Activated CD4-positive, alpha-beta memory T cell treated with anti-CD3 and anti-CD28 coated beads for 36 hours (primary cell): Measurements from ENCODE around the gene TREML2. TPM values are rescaled to one million over a fixed set of nuclear protein-coding genes. Genes with fewer than 3 reads are reported as not detected.
"Not testable (repeated sequence)": the region's sequence is repeated elsewhere in the genome, so short reads cannot be mapped to it uniquely, and the experiment has no call there.

ENCODE experiments used
- CTCF ChIA-PET: fragments of 350-600 bp; sonication (Branson Sonifier 250); formaldehyde crosslinking; loops from one replicate; lab custom pipeline; 2021; ENCODE audit warnings: antibody characterized with exemption, inconsistent platforms; lab: Charles Lee
- POLR2A ChIA-PET: fragments of 350-600 bp; sonication (Branson Sonifier 250); formaldehyde crosslinking; loops from one replicate; lab custom pipeline; 2021; ENCODE audit warnings: antibody characterized with exemption; lab: Charles Lee
- DNase-seq: peaks from one replicate; pipeline ENCODE4 v3.0.0-alpha.2; 2020
- H3K27ac Mint-ChIP-seq: one replicate; pipeline ENCODE4 v1.8.0; 2021; ENCODE audit warnings: mixed read lengths
- H3K27me3 Mint-ChIP-seq: one replicate; pipeline ENCODE4 v1.8.0; 2021; ENCODE audit warnings: mixed read lengths
- H3K36me3 Mint-ChIP-seq: one replicate; pipeline ENCODE4 v1.8.0; 2021; ENCODE audit warnings: mixed read lengths
- H3K4me1 Mint-ChIP-seq: one replicate; pipeline ENCODE4 v1.8.0; 2021; ENCODE audit warnings: low read depth, mixed read lengths
- H3K4me3 Mint-ChIP-seq: one replicate; pipeline ENCODE4 v1.8.0; 2021; ENCODE audit warnings: mild to moderate bottlenecking, mixed read lengths
- H3K9me3 Mint-ChIP-seq: one replicate; pipeline ENCODE4 v1.8.0; 2021; ENCODE audit warnings: mixed read lengths
- intact Hi-C: fragments of 100-400 bp; cut with micrococcal nuclease; formaldehyde crosslinking; loops from one replicate; pipeline ENCODE4 v1.15.1; 2023
- total RNA-seq, 2 experiments: library from RNA; stranded (reverse); gene quantifications; one replicate each; pipeline ENCODE4 v1.2.3, GENCODE V29; 2021

The TREML2 gene, protein sequence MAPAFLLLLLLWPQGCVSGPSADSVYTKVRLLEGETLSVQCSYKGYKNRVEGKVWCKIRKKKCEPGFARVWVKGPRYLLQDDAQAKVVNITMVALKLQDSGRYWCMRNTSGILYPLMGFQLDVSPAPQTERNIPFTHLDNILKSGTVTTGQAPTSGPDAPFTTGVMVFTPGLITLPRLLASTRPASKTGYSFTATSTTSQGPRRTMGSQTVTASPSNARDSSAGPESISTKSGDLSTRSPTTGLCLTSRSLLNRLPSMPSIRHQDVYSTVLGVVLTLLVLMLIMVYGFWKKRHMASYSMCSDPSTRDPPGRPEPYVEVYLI
- 1 to 10 TPM; 7.4 to 7.5 TPM for total RNA-seq

DNA sequence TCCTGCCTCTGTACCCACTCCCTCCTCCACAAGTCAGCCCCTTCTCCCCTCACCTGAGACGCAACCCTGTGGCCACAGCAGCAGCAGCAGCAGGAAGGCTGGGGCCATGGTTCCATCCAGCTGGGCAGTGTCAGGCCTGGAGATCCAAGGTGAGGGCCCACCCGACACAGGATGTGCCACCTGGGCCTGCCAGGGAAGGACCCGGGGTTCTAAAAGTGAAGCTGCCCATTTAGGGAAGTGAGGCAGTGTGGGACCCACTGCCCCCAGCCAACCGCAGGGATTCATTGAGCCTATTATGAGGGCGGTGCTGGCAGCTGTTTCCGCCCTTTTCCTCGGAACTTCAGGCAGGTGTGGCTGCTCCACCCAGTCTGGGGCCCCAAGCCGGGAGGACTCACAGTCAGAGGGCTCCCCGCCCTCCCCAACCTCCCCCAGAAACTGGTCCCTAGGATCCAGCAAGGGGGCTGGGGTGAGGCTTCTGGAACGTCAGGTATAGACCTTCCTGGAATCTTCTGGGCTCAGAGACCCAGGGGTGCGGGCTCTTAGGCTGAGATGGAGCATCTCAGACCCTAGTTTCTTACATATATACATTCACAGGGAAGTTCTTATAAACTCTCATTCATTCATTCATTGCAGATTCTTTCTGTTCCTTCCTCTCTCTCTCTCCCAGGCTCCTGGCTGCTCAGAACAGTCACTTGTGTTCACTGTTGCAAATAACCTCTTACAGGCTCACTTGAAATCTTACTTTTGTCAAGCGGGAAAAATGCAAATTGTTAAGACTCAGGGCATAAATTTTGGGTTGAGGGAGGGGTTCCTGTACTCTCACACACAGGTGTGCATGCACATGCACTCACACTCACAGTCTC is at the start of gene TREML2:
TSS of gene TREML2 (minus strand) at position 249 of the 863 bp plus-strand sequence. CDS start at position 108, 141 bp downstream.
- peak within 1 kb of the TSS; percentile 69 for H3K4me3 Mint-ChIP-seq

DNA sequence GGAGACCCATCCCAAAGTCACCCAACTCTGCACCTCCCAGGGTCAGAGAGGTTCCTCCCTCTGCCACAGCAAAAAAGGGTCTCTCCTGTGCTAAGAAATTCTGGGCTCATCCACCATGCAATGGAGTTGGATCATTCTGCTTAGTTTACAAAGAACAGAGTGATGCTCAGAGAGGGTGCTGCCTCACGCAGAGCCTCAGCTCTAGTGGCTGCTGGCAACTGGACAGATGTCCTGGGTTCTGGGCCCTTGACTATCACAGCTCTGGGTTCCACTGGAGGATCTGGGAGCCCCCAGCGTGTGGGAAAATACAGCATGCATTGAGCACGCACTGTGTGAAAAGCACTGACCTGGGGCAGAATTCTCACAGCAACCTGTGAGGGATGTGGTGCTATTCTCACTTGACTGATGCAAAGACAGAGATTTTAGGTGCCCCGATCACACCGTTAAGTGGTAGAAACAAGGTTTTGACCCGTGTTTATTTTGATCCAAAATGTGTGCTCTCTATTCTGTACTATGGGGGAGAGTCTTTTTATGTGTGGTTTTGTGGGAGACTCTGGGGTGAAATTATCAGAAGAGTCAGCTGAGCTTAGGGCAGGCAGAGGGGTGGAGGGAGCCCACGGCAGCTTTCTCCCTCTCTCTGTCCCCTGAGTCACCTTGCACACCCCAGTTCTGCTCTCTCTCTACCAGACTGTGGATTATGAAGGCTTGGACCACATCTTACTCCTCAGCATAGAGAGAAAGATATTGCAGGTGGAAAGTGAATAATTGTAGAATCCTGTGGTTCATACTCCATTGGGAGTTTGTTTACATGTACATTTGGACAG is 47.1 kb upstream of the TREML2 start:
- H3K27me3 Mint-ChIP-seq = peaks cover 4% of the 10 kb centered on the region
- H3K4me3 Mint-ChIP-seq = no peak overlapping the region
- DNase-seq = no peak
- H3K27ac Mint-ChIP-seq = no peak overlapping the region
- POLR2A ChIA-PET = no interaction called here
- H3K36me3 Mint-ChIP-seq = no peaks in the 10 kb centered on the region
- peaks cover 3% of the 10 kb centered on the region for H3K4me1 Mint-ChIP-seq
- H3K9me3 Mint-ChIP-seq = peaks cover 2% of the 10 kb centered on the region
- CTCF ChIA-PET = interaction anchor here (0.6 kb wide), 1 partner anchor 67 kb away, joined by 3 read pairs; no protein-coding TSS in a partner anchor
- intact Hi-C loops = no loop called here

More for the DNA sequence above, at the start of gene TREML2:
- Mint-ChIP-seq H3K4me1 (peaks cover 47% of the 10 kb centered on the region), H3K9me3 (no peaks in the 10 kb centered on the region), H3K36me3 (peaks cover 9% of the 10 kb centered on the region), H3K27me3 (no peaks in the 10 kb centered on the region), H3K27ac (peak within 1 kb of the TSS; percentile 95)
- DNase-seq = peak; percentile 66
- ChIA-PET POLR2A (interaction anchor here (0.6 to 1.5 kb wide), 4 partner anchors 13 to 125 kb away, joined by 3 to 4 read pairs (median 3); no protein-coding TSS in a partner anchor), CTCF (interaction anchor here (0.8 to 1.1 kb wide), 5 partner anchors 9 to 106 kb away, joined by 3 to 5 read pairs (median 3); no protein-coding TSS in a partner anchor)
- intact Hi-C loops = loop anchor here (1.0 to 5.0 kb wide), 5 partner anchors 19 to 129 kb away; partner anchors contain the start of genes NFYA and OARD1

DNA sequence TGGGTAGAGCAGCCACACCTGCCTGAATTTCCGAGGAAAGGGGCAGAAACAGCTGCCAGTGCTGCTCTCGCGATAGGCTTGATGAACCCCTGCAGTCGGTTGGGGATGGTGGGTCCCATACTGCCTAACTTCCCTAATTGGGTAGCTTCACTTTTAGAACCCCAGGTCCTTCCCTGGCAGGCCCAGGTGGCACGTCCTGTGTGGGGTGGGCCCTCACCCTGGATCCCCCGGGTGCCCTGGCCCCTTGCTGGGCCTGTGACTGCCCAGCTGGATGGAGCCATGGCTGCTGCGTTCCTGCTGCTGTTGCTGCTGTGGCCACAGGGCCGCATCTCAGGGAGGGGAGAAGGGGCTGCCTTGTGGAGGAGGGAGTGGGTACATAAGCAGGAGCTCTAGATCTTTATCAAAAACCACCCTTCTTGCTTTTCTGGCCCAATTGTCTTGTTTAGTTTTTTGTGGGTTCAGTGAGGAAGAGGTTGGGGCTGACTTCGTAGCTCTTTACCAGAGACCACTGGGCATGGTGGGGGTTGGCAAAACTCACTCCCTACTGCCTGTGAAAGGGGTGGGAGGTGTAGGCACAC is 46.4 kb upstream of the TREML2 start:
- intact Hi-C loops = no loop called here
- Mint-ChIP-seq H3K4me1 (peaks cover 3% of the 10 kb centered on the region), H3K27ac (no peak overlapping the region), H3K4me3 (no peak overlapping the region), H3K36me3 (no peaks in the 10 kb centered on the region), H3K27me3 (peaks cover 1% of the 10 kb centered on the region), H3K9me3 (peaks cover 2% of the 10 kb centered on the region)
- CTCF ChIA-PET = interaction anchor here (0.6 kb wide), 1 partner anchor 67 kb away, joined by 3 read pairs; no protein-coding TSS in a partner anchor
- POLR2A ChIA-PET = no interaction called here
- DNase-seq = no peak

DNA sequence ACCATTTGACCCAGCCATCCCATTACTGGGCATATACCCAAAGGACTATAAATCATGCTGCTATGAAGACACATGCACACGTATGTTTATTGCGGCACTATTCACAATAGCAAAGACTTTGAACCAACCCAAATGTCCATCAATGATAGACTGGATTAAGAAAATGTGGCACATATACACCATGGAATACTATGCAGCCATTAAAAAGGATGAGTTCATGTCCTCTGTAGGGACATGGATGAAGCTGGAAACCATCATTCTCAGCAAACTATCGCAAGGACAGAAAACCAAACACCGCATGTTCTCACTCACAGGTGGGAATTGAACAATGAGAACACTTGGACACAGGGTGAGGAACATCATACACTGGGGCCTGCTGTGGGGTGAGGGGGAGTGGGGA is 45.6 kb upstream of the TREML2 start:
- H3K9me3 Mint-ChIP-seq, POLR2A ChIA-PET, H3K4me3 Mint-ChIP-seq, CTCF ChIA-PET, H3K4me1 Mint-ChIP-seq, H3K27me3 Mint-ChIP-seq, H3K36me3 Mint-ChIP-seq, DNase-seq, H3K27ac Mint-ChIP-seq, intact Hi-C loops: not testable (repeated sequence)

DNA sequence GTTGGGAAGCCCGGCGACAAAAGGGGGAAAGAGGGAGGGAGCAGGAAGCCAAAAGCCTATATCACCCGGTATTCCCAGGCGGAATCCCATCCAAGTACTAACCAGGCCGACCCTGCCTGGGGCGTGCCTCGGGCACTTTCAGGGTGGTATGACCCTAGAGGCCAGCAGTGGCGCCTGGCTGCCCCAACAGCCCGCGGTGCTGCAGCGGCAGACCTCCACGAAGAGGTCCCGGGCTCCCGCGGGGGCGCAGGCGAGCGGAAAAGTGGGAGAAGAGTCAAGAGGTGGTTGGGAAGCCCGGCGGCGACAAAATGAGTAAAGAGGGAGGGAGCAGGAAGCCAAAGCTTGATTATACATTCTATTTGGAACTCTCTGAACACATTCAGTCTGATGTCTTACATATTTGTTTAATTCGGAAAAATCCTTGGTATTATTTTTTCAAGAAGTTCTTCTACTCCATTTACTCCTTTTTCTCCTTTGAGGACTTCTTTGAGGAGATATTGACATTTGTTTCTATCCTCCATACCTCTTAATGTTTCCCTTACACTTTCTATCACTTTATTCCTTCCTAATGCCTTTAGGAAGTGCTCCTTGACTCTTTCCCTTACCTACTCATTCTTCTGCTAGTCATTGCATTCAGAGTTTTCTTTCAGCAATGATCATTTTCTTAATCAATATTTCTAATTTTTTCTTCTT is 38.7 kb upstream of the TREML2 start:
- CTCF ChIA-PET = no interaction called here
- H3K36me3 Mint-ChIP-seq = no peaks in the 10 kb centered on the region
- POLR2A ChIA-PET = no interaction called here
- H3K9me3 Mint-ChIP-seq = no peaks in the 10 kb centered on the region
- DNase-seq = no peak
- no peak overlapping the region for H3K4me3 Mint-ChIP-seq
- H3K4me1 Mint-ChIP-seq = no peaks in the 10 kb centered on the region
- intact Hi-C loops = no loop called here
- H3K27ac Mint-ChIP-seq = no peak overlapping the region
- H3K27me3 Mint-ChIP-seq = peaks cover 13% of the 10 kb centered on the region

DNA sequence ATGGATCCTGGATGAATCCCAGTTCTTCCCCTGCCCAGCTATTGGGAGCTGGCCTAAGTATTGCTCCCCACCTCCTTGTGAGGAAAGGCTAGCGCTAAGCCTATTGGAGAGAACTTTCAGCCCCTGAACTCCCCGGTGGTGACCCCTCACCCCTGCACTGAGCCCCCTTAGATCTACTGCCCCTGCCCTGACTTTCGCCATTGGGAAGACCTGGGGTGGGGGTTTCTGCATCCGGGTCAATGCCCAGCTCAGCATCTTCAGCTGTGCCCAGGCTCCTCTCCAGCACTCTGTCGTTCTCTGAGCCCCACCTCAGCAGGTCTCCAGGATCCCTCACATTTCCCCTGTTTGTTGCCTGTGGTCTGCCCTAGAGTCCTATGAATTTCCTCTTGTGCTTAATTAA is 36.2 kb upstream of the TREML2 start:
- no peaks in the 10 kb centered on the region for H3K4me1 Mint-ChIP-seq
- intact Hi-C loops = no loop called here
- POLR2A ChIA-PET = no interaction called here
- H3K4me3 Mint-ChIP-seq = no peak overlapping the region
- no peak for DNase-seq
- no peak overlapping the region for H3K27ac Mint-ChIP-seq
- H3K27me3 Mint-ChIP-seq = peaks cover 13% of the 10 kb centered on the region
- H3K9me3 Mint-ChIP-seq = no peaks in the 10 kb centered on the region
- CTCF ChIA-PET = no interaction called here
- H3K36me3 Mint-ChIP-seq = no peaks in the 10 kb centered on the region

DNA sequence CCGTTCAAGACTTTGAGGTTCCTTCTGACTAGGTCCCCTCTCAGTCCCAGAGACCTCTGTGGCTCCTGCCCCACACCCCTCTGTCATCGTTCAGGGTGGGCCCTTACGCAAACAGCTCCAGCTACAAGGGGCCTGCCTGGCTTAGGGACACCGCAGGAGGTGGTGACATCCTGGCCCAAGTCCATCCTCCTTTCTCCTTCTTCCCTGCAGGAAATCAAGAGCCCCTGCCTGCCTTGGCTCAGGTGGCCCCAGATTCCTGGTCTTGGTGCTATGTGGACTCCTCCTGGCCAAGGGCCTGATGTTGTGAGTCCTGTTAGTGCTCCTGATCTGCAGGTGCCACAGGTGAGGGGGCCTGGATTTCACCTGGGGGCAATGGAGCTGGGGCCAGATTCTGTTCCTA is 35.3 kb upstream of the TREML2 start:
- intact Hi-C loops = no loop called here
- Mint-ChIP-seq H3K36me3 (no peaks in the 10 kb centered on the region), H3K4me3 (no peak overlapping the region), H3K27ac (no peak overlapping the region), H3K9me3 (no peaks in the 10 kb centered on the region), H3K27me3 (peaks cover 13% of the 10 kb centered on the region), H3K4me1 (no peaks in the 10 kb centered on the region)
- no peak for DNase-seq
- POLR2A ChIA-PET = no interaction called here
- CTCF ChIA-PET = no interaction called here

DNA sequence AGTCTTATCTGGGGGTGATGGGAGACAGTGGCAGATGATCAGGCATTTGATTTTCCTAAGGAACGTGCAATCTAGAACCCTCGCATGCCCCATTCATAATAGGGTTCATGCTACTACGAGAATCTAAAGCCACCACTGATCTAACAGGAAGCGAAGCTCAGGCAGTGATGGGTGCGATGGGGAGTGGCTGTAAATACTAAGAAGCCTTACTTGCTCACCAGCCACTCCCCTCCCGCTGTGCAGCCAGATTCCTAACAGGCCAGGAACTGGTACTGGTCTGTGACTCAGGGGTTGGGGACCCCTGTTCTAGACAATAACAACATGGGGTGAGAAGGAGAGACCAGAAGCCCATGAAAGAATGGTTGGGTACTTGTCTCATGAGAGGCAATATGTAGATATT is 31.7 kb upstream of the TREML2 start:
- CTCF ChIA-PET = interaction anchor here (0.9 kb wide), 1 partner anchor 50 kb away, joined by 3 read pairs; no protein-coding TSS in a partner anchor
- peaks cover 8% of the 10 kb centered on the region for H3K27me3 Mint-ChIP-seq
- POLR2A ChIA-PET = no interaction called here
- intact Hi-C loops = no loop called here
- H3K36me3 Mint-ChIP-seq = no peaks in the 10 kb centered on the region
- no peak for DNase-seq
- H3K27ac Mint-ChIP-seq = no peak overlapping the region
- H3K4me1 Mint-ChIP-seq = no peaks in the 10 kb centered on the region
- no peak overlapping the region for H3K4me3 Mint-ChIP-seq
- no peaks in the 10 kb centered on the region for H3K9me3 Mint-ChIP-seq

DNA sequence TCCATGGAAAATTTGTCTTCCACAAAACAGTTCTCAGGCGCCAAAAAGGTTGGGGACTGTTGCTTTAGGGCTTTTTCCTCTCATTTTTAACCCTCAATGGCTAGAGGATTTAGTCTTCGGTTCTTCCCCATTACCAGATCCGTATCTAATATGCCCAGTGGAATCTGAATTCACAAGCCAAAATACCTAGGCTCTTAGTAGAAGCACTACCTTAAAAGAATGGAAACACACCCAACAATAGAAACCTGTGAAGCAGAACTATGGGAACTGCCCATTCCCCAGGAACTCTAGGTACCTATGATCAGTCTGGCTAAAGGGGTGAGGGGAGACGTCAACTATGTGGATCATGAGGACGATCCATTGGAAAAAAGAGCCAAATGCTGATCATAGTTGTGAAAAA is 30.3 kb upstream of the TREML2 start:
- intact Hi-C loops = no loop called here
- no peak for DNase-seq
- Mint-ChIP-seq H3K27me3 (peaks cover 7% of the 10 kb centered on the region), H3K4me3 (no peak overlapping the region), H3K27ac (no peak overlapping the region), H3K36me3 (no peaks in the 10 kb centered on the region), H3K4me1 (no peaks in the 10 kb centered on the region), H3K9me3 (no peaks in the 10 kb centered on the region)
- ChIA-PET CTCF (no interaction called here), POLR2A (no interaction called here)

DNA sequence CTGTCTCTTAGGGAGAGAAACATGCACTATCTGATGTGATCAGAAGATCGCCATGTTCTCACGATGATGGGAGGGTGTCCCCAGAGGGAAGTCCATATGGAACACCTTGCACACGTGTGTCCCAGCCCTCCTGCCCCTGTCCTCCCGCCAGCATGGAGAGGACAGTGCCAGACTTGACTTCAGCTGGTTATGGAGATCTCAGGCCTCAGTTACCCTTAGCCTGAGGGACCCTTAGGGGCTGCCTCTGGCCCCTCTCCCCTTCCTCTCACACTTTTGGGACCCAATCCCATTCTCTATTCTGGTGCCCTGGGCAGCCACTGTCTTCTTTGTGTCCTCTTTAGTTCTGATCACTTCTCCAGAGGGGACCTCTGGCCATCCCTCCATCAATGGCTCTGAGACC is 28.8 kb upstream of the TREML2 start:
- H3K4me1 Mint-ChIP-seq = no peaks in the 10 kb centered on the region
- H3K9me3 Mint-ChIP-seq = no peaks in the 10 kb centered on the region
- H3K27me3 Mint-ChIP-seq = peaks cover 7% of the 10 kb centered on the region
- ChIA-PET CTCF (no interaction called here), POLR2A (no interaction called here)
- no peaks in the 10 kb centered on the region for H3K36me3 Mint-ChIP-seq
- H3K4me3 Mint-ChIP-seq = no peak overlapping the region
- no peak for DNase-seq
- H3K27ac Mint-ChIP-seq = no peak overlapping the region
- intact Hi-C loops = no loop called here

DNA sequence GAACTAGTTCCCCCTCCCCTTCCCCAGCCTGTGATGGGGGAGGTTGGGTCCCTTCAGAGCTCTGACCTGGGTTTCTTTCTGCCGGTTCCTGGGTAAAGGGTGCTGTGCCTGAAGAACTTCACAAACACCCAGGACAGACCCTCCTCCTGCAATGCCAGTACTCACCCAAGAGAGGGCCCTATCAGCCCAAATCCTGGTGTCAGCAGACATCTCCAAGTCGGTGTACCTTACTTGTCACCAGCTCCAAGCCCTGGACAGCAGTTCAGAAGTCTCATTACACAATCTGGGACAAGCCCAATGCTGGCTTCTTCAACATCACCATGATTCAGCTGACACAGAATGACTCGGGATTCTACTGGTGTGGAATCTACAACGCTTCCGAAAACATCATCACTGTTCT is 27.7 kb upstream of the TREML2 start:
- ChIA-PET CTCF (no interaction called here), POLR2A (no interaction called here)
- H3K36me3 Mint-ChIP-seq = no peaks in the 10 kb centered on the region
- H3K4me1 Mint-ChIP-seq = no peaks in the 10 kb centered on the region
- H3K27ac Mint-ChIP-seq = no peak overlapping the region
- DNase-seq = no peak
- peaks cover 7% of the 10 kb centered on the region for H3K27me3 Mint-ChIP-seq
- no peaks in the 10 kb centered on the region for H3K9me3 Mint-ChIP-seq
- intact Hi-C loops = no loop called here
- no peak overlapping the region for H3K4me3 Mint-ChIP-seq
